DMS114 treated with DMSO at 0.1 percent for 48 hours (cell line): Measurements from ENCODE around the gene HOXB1.
A peak's percentile ranks its signal among the peaks of the same experiment; 100 is the strongest.
"Not testable (repeated sequence)": the region's sequence is repeated elsewhere in the genome, so short reads cannot be mapped to it uniquely, and the experiment has no call there.

Experiments
- DNase-seq: peaks from one replicate; lab custom pipeline; 2025; ENCODE audit not compliant: unreplicated experiment; lab: John Stamatoyannopoulos, UW

The HOXB1 gene

GRCh38 chr17:48499735-48500434 is 30.9 kb downstream of the HOXB1 start:
- no peak for DNase-seq

GRCh38 chr17:48499248-48499647 is 31.6 kb downstream of the HOXB1 start:
- DNase-seq: no peak

GRCh38 chr17:48498164-48498850 is 32.5 kb downstream of the HOXB1 start:
- DNase-seq: no peak

- DNase-seq: no peak
Observed at GRCh38 chr17:48497103-48497502, 33.7 kb downstream of the HOXB1 start.

- DNase-seq: no peak
Observed at GRCh38 chr17:48494335-48494734, 36.5 kb downstream of the HOXB1 start.

- DNase-seq: peak; percentile 29
Observed at GRCh38 chr17:48492401-48493298, 38.2 kb downstream of the HOXB1 start.

- DNase-seq: no peak
Observed at GRCh38 chr17:48491527-48492273, 39.1 kb downstream of the HOXB1 start.

- no peak for DNase-seq
Observed at GRCh38 chr17:48490451-48490892, 40.3 kb downstream of the HOXB1 start.

- no peak for DNase-seq
Observed at GRCh38 chr17:48489781-48490180, 41.0 kb downstream of the HOXB1 start.

- DNase-seq: no peak
Observed at GRCh38 chr17:48488548-48489106, 42.2 kb downstream of the HOXB1 start.

GRCh38 chr17:48487221-48487620 is 43.6 kb downstream of the HOXB1 start:
- DNase-seq: no peak

GRCh38 chr17:48486557-48486956 is 44.3 kb downstream of the HOXB1 start:
- DNase-seq: no peak

GRCh38 chr17:48484850-48485249 is 46.0 kb downstream of the HOXB1 start:
- no peak for DNase-seq

- no peak for DNase-seq
Observed at GRCh38 chr17:48484256-48484655, 46.6 kb downstream of the HOXB1 start.

- no peak for DNase-seq
Observed at GRCh38 chr17:48483471-48484131, 47.2 kb downstream of the HOXB1 start.

GRCh38 chr17:48483004-48483403 is 47.8 kb downstream of the HOXB1 start:
- DNase-seq: no peak

GRCh38 chr17:48482301-48482700 is 48.5 kb downstream of the HOXB1 start:
- not testable (repeated sequence) for DNase-seq

GRCh38 chr17:48479014-48479402 is 51.8 kb downstream of the HOXB1 start:
- no peak for DNase-seq
